Stimulated activated CD8-positive, alpha-beta memory T cell treated with anti-CD3 and anti-CD28 coated beads, Interleukin-12 subunit alpha, Interleukin-12 subunit beta, amount 100 ng/mL, for 24 hours (primary cell): ENCODE results near the gene PRG3.

Experiments used
- DNase-seq: peaks from one replicate; pipeline ENCODE4 v3.0.0-alpha.2; 2020; ENCODE audit errors: extremely low read depth

Gene PRG3

GRCh38 chr11:57380975-57381374, at the start of gene PRG3:
TSS of gene PRG3 (minus strand) at chr11:57381150. CDS start at chr11:57380708, 442 bp downstream.
- no peak for DNase-seq

- DNase-seq = no peak
Measured at GRCh38 chr11:57429946-57430345, 49.0 kb upstream of the PRG3 start.

DNA sequence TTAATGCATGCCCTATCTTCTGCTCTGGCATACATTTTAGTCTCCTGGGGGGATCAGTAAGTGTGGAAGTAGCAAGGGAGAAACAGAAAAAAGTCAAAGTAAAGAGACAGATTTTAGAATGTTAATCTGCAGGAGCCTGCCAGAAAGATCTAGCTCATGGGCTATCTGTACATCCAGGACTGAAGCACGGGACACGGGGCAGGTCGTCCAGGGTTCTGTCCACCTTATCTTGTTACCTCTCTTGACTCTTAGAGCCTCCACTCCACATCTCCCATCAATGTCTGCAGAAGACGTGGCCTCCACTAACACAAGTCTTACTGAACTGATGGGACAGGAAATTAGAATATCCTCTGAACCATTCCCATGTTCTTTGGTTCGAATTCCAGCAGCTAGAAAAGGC, 47.7 kb upstream of the PRG3 start:
- no peak for DNase-seq

DNA sequence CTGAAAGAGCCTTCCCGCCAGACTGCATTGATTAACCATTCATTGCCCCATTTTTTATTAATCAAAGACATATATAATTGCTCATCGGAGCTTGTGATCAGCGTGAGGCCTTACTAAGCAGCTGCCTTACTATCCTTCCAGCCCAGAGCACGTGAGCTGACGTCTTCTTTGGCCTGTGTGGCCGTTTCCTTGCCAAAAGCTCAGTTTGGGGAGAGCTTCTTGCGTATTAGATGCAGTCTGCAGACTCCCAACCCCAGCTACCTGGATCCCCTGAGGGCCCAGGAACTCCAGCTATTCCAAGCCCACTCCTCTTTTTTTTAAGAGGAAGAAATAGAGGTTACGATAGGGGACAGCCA, 46.8 kb upstream of the PRG3 start:
- DNase-seq = no peak

DNA sequence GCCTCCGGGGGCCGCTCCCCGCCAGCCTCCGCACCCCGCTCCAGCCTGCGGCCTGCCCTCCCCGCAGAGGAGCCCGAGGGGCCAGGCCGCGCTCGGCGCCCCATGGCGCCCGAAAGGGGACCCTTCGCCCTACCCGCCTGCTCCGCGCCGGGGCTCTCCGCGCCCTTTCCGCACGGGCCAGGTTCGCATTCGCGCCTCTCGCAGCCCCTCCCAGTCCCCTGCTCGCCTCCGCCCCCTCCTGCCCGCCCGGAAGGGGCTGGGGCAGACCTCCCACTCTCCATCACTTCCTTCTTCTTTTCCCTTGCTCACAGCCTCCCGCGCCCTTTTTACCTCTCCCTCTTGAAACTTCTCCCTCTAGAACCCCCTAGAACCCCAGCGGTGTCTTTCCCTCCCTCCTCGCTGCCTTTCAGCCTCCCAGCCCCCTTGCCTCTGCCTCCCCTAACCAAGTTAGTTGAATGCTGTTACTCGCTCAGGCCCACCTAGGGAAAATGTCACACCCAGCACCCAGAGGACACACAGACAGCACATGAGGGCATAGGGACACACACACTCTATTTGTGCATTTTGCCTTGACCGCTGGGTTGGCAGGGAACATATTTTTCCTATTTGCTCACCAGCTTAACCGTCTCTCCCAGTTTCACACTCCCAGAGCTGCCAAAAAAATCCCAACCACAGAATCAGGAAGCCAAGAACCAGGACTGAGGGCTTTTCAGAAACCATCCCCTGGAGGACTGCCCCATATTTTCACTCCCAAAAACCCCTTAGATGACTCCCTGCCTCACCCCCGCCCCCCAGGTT, 46.2 kb upstream of the PRG3 start, which contains the start of gene SLC43A3:
SLC43A3 (minus strand) TSS at position 193 of the 798 bp plus-strand sequence. CDS start 949 bp downstream, outside the sequence.
- DNase-seq = peak; percentile 52

DNA sequence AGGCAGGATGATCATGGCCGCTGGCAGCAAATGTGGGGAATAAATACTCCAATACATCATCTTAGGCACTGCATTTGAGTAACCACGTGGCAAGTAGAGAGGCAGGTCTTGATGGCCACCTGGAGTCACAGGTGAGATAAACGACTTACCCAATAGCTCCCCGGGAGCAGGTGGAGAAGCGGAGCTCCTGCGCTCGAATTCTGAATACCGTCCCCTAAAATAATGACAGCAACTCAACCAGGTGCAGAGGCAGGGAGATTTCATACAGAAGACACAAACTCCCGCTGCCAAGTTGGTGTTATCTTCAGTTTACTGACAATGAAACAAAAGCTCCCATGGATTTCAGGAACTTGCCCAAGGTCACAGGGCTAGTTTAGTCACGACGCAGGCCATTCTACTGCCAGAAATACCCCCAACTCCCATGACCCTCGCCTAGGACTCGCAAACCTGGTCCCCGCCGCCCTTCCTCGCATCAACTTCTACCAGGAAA, 45.5 kb upstream of the PRG3 start:
- no peak for DNase-seq

DNA sequence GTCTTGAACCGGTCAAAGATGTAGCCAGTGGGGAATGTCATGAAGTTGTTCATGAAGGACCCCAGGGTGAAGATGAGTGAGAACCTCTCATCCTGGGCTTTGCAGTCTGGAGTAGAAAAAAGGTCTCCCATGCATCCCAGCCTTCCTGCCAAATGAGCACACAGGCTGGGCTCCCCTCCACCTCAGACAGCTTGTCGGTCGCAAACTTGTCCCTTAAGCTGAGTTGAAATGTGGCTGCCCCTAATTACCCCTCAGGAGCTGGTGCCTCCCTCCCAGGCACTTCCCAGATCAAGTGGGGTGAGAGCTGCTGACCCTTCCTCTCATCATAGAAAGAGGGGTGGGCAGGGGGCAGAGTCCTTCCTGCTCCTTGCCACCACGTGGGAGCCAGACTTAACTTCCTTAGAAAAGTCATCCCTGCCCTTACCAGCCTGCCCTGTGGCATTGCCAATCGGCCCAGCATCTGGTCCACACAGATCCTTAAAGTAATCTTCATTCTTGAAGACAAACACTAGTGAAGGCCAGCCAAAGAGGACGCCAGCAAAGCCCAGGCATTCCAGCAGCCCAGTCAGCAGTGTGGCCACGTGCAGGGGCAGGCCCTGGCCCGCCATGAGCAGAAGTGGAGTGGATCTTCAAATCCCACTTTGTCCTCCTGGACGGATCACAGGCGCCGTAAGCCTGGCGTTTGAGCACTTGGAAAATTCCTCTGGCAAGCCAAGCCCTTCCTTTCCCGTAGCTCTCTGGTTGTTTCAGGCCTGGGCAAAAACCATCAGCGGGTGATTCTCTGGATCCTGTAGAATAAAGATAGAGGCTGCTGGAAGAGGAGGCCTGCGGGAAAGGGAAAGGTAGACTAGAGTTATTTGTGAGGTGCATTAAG, 44.9 kb upstream of the PRG3 start:
- DNase-seq = no peak

DNA sequence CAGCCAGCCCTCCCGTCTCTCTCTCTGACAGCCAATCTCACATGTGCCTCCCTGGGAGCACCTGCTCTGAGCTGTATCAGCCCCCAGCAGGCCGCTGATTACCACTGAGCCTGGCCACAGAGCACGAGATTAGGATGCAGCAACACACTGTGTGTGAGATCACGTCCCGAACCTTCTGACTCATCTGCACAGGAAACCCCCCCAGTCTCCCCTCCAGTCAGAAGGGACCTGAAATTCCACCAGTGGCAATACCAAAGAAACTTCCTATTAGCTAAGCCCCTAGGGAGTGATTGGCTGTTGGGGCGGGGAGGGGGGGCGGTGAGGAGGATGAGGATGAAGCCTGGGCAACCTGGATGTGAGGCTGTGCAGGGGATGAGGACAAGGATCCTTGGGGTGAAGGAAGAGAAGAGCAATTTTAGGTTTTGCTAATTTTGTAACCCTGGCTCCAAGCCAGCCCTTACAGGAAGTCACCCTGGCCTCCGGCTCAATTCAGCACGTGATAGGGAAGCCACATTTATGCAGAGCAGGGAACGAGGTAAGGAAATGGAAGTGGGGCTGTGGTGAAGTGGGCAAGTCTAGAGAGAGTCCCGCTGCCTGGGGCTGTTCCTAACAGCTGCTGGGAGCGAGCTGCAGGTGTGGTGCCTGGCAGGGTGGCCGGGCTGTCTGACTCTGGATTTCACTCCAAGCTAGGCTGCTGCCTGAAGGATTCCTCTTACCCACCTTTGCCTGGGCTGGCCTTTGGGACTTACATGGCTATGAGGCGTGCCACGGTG, 44.0 kb upstream of the PRG3 start:
- peak; percentile 79 for DNase-seq

GRCh38 chr11:57424137-57424791, 43.3 kb upstream of the PRG3 start:
- DNase-seq = no peak

DNA sequence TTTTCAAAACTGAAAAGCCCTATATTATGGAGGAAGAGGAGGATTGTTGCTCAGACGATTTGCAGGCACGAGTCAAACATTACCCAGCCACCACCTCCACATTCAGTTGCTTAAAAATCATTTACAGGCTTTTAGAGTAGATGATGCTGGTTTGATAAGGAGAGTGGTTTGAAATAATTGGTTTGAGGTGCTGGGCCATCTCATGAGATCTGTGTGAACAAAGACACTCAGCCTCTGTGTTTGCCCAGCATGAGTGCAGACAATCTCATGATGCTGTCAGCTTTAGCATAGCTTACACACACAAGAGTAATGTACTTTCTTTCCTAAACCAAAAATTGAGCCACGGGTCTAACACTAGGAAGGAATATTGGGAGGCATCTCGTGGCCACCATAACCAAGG, 41.7 kb upstream of the PRG3 start:
- DNase-seq = no peak

DNA sequence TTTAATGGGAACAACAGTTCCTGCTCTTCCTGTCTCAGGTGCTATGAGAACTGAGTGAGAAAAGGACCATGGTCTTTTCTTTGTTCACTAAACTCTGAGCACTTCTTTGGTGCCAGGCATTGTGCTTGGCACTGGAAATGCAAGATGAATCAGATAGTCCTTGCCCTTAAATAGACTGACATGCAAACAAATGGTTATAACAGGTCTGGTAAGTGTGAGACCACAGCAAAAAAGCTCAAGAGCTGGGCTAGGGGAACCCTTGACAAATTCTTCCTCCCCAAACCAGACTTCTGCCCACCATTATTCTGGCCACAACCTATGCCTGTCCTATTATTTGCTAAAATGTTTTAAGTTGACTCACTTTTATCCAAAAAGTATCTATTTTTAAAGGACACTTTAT, 40.9 kb upstream of the PRG3 start:
- no peak for DNase-seq

DNA sequence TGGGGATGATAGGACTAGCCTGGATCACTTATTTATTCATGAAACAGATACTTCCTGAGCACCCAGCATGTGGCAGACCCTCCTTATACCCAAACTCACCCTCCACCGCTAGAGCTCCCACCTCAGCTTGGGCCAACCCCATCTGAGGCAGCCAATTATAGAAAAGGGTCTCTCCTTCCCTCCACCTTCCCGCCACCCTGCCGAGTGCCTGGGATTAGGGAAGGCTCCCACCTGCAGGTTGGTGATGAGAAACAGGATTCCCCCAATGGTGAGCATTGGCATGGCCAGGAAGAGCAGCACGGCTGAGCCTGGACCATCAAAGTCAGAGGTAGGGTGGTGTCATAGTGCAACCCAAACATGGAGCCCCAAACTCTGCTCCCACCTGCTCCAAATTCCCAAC, 40.1 kb upstream of the PRG3 start:
- DNase-seq = no peak

GRCh38 chr11:57419146-57419545, 38.2 kb upstream of the PRG3 start:
- DNase-seq = no peak

- DNase-seq = no peak
Measured at GRCh38 chr11:57418131-57418530, 37.2 kb upstream of the PRG3 start.

DNA sequence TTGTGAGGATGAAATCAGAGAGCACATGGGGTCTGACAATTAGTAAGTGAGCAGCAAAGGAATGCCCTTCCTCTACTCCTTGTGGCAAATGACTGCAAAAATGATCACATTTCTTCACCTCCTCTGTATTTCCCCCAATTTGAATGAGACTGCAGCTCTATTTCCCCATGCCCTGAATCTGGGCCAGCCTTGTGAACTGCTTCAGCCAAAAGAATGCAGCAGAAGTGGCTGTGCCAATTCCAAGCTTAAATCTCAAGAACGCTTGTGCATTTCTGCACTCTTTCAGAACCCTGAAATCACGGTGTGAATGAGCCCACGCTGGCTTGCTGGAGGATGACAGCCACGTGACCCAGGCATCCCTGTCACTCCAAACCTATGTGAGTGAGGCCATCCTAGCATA, 36.1 kb upstream of the PRG3 start:
- DNase-seq = no peak

DNA sequence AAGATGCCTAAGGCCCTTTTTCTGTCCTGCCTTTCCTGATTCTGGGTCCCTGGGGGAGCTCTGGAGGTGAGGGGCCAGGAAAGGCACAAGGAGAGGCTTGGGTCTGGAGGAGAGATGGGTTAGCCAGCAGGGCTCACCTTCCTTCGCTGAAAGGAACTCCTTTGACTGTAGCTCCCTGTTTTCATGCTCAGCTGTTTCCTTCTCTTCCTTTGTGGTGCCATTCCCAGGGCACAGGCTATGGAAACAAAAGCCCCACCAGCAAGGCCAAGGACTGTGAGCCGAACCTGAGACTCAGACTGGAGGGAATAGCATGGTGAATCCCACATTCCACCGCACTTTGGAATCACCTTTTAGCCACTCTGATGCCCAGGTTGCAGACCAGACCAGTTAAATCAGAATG, 35.5 kb upstream of the PRG3 start:
- DNase-seq = no peak

GRCh38 chr11:57414612-57415212, 33.8 kb upstream of the PRG3 start:
- no peak for DNase-seq

- DNase-seq = no peak
Measured at GRCh38 chr11:57413681-57414080, 32.7 kb upstream of the PRG3 start.

DNA sequence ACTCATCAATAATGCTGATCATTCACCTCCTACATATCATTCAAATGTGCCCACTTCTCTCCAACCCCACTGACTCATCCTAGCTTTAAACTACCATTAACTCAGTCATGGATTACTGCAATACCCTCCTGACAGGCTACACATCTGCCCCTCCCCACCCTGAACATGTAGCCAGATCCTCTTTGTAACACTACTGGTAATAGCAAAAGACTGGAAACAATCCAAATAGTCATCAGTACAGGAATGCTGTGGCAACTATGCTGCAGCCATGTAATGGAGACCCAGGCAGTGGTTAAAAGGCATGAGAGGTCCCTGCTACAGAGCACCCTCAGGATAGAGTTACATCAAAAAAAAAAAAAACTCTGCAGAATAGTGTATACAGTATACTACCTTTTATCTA, 29.3 kb upstream of the PRG3 start:
- no peak for DNase-seq

GRCh38 chr11:57409321-57410100, 28.6 kb upstream of the PRG3 start:
- no peak for DNase-seq
